Kidney epithelial cell (primary cell): ENCODE data around the gene HNF1A. TPM values are rescaled to one million over a fixed set of nuclear protein-coding genes. Genes with fewer than 3 reads are reported as not detected.

ENCODE experiments used
- DNase-seq: peaks from one replicate; pipeline ENCODE4 v3.0.0-alpha.2; 2010; ENCODE audit warnings: low read depth
- H3K27me3 ChIP-seq: 2 replicates; pipeline ENCODE4 v1.6.0; 2011; ENCODE audit warnings: low read length; ENCODE audit not compliant: control insufficient read depth, insufficient read depth
- H3K36me3 ChIP-seq: 2 replicates; pipeline ENCODE4 v1.5.1; 2011; ENCODE audit warnings: low read length; ENCODE audit not compliant: control insufficient read depth, insufficient read depth
- H3K4me3 ChIP-seq: 2 replicates; pipeline ENCODE4 v1.5.1; 2011; ENCODE audit warnings: low read depth, mild to moderate bottlenecking, control low read depth, low read length
- CTCF ChIP-seq: IDR thresholded peaks from 2 replicates; pipeline ENCODE4 v1.5.1; 2011; ENCODE audit warnings: mild to moderate bottlenecking, moderate library complexity, low read length, control low read depth, inconsistent platforms; ENCODE audit not compliant: insufficient read depth, poor library complexity, severe bottlenecking
- total RNA-seq: library from RNA; depleted of rRNA; stranded (reverse); fragments of >200 nt; gene quantifications from 2 replicates; pipeline ENCODE4 v1.2.3, GENCODE V29; 2015

The HNF1A gene
- total RNA-seq, 1 donor from 2014 or later = 0.25 TPM

GRCh38 chr12:120972870-120973543, 5.3 kb upstream of the HNF1A start:
- H3K27me3 ChIP-seq = no peaks in the 10 kb centered on the region
- peak; percentile 82 for DNase-seq

GRCh38 chr12:120977531-120978295, 630 bp upstream of the HNF1A start:
- no peak for DNase-seq
- H3K4me3 ChIP-seq = no peak overlapping the region
- TF ChIP-seq CTCF = no peak
- H3K36me3 ChIP-seq = no peaks in the 10 kb centered on the region
- no peaks in the 10 kb centered on the region for H3K27me3 ChIP-seq

More at GRCh38 chr12:120972870-120973543, 5.3 kb upstream of the HNF1A start:
- no peak for TF ChIP-seq CTCF
- Histone ChIP-seq H3K4me3 (no peak overlapping the region), H3K36me3 (peaks cover 2% of the 10 kb centered on the region)

GRCh38 chr12:120979220-120979861, 998 bp downstream of the HNF1A start:
- no peaks in the 10 kb centered on the region for H3K27me3 ChIP-seq
- H3K36me3 ChIP-seq = no peaks in the 10 kb centered on the region
- peak overlapping the region; percentile 19 for H3K4me3 ChIP-seq
- TF ChIP-seq CTCF = no peak
- no peak for DNase-seq

- no peak for TF ChIP-seq CTCF
- no peak for DNase-seq
- Histone ChIP-seq H3K4me3 (peak overlapping the region; percentile 16), H3K36me3 (no peaks in the 10 kb centered on the region), H3K27me3 (no peaks in the 10 kb centered on the region)
Measured at GRCh38 chr12:120979862-120980696, 1.7 kb downstream of the HNF1A start.

- no peak for DNase-seq
- no peaks in the 10 kb centered on the region for H3K27me3 ChIP-seq
- H3K36me3 ChIP-seq = no peaks in the 10 kb centered on the region
- TF ChIP-seq CTCF = no peak
- H3K4me3 ChIP-seq = peak overlapping the region; percentile 16
Measured at GRCh38 chr12:120980800-120981368, 2.5 kb downstream of the HNF1A start.
